Measurements from ENCODE around the gene AMPD2. TPM values are rescaled to one million over a fixed set of nuclear protein-coding genes. Genes with fewer than 3 reads are reported as not detected.

AMPD2 gene
- total RNA-seq, 1 donor from 2014 or later: 71.7 TPM

- DNase-seq (ENCODE audit: low read depth): peak; percentile 98
Observed at GRCh38 chr1:109617291-109617801, 2.3 kb upstream of the AMPD2 start.

- DNase-seq (ENCODE audit: low read depth): no peak
Observed at GRCh38 chr1:109618661-109619575, 719 bp upstream of the AMPD2 start.

- DNase-seq (ENCODE audit: low read depth): no peak
Observed at GRCh38 chr1:109620401-109620791, 759 bp downstream of the AMPD2 start.

GRCh38 chr1:109620841-109621286 lies 1.2 kb downstream of the AMPD2 start:
- peak; percentile 84 for DNase-seq (ENCODE audit: low read depth)

GRCh38 chr1:109621379-109622136 lies 1.9 kb downstream of the AMPD2 start:
- DNase-seq (ENCODE audit: low read depth): no peak

GRCh38 chr1:109622137-109622892 lies 2.7 kb downstream of the AMPD2 start:
- no peak for DNase-seq (ENCODE audit: low read depth)

GRCh38 chr1:109622895-109623294 lies 3.3 kb downstream of the AMPD2 start:
- no peak for DNase-seq (ENCODE audit: low read depth)

GRCh38 chr1:109623601-109624161 lies 4.0 kb downstream of the AMPD2 start:
- DNase-seq (ENCODE audit: low read depth): no peak

GRCh38 chr1:109624201-109625010 lies 4.8 kb downstream of the AMPD2 start:
- no peak for DNase-seq (ENCODE audit: low read depth)

- no peak for DNase-seq (ENCODE audit: low read depth)
Observed at GRCh38 chr1:109625176-109625575, 5.5 kb downstream of the AMPD2 start.

GRCh38 chr1:109625601-109626560 lies 6.2 kb downstream of the AMPD2 start:
- no peak for DNase-seq (ENCODE audit: low read depth)

- DNase-seq (ENCODE audit: low read depth): no peak
Observed at GRCh38 chr1:109626682-109627408, 7.2 kb downstream of the AMPD2 start.

- DNase-seq (ENCODE audit: low read depth): peak; percentile 81
Observed at GRCh38 chr1:109627692-109628399, 8.2 kb downstream of the AMPD2 start.

- DNase-seq (ENCODE audit: low read depth): peak; percentile 91
Observed at GRCh38 chr1:109628540-109629321, 9.1 kb downstream of the AMPD2 start.

GRCh38 chr1:109629372-109630030 lies 9.9 kb downstream of the AMPD2 start:
- DNase-seq (ENCODE audit: low read depth): no peak

GRCh38 chr1:109630081-109630897 lies 10.7 kb downstream of the AMPD2 start:
- no peak for DNase-seq (ENCODE audit: low read depth)
